HEK293T (cell line): ENCODE measurements around the gene KRT79.

Experiments
- BHLHE40 ChIP-seq: fragments of 450-650 bp; IDR thresholded peaks from 2 replicates; pipeline ENCODE4 v1.6.1; 2016; ENCODE audit warnings: mild to moderate bottlenecking, moderate library complexity, borderline replicate concordance
- ELF4 ChIP-seq: fragments of 450-650 bp; IDR thresholded peaks from 2 replicates; pipeline ENCODE4 v1.6.1; 2017; ENCODE audit warnings: antibody characterized with exemption
- FOXA1 ChIP-seq: fragments of 450-650 bp; IDR thresholded peaks from 2 replicates; pipeline ENCODE4 v1.6.1; 2016; ENCODE audit warnings: mild to moderate bottlenecking
- FOXK2 ChIP-seq: fragments of 450-650 bp; IDR thresholded peaks from 2 replicates; pipeline ENCODE4 v1.6.1; 2016; ENCODE audit warnings: mild to moderate bottlenecking
- FOXM1 ChIP-seq: fragments of 450-650 bp; IDR thresholded peaks from 2 replicates; pipeline ENCODE4 v1.6.1; 2017; ENCODE audit warnings: mild to moderate bottlenecking, borderline replicate concordance
- HDGF ChIP-seq: fragments of 450-650 bp; IDR thresholded peaks from 2 replicates; pipeline ENCODE4 v1.6.1; 2017; ENCODE audit warnings: antibody characterized with exemption, borderline replicate concordance
- LEF1 ChIP-seq: fragments of 450-650 bp; IDR thresholded peaks from 2 replicates; pipeline ENCODE4 v1.6.1; 2017; ENCODE audit warnings: mild to moderate bottlenecking, borderline replicate concordance
- NFRKB ChIP-seq: fragments of 450-650 bp; IDR thresholded peaks from 2 replicates; pipeline ENCODE4 v1.6.1; 2016; ENCODE audit warnings: mild to moderate bottlenecking, moderate library complexity
- PKNOX1 ChIP-seq: fragments of 450-650 bp; IDR thresholded peaks from 2 replicates; pipeline ENCODE4 v1.6.1; 2016
- SP1 ChIP-seq: fragments of 450-650 bp; IDR thresholded peaks from 2 replicates; pipeline ENCODE4 v1.6.1; 2017
- SUZ12 ChIP-seq: fragments of 450-650 bp; IDR thresholded peaks from 2 replicates; pipeline ENCODE4 v1.6.1; 2016; ENCODE audit warnings: mild to moderate bottlenecking
- ZNF384 ChIP-seq: fragments of 450-650 bp; IDR thresholded peaks from 2 replicates; pipeline ENCODE4 v1.6.1; 2016

DNA sequence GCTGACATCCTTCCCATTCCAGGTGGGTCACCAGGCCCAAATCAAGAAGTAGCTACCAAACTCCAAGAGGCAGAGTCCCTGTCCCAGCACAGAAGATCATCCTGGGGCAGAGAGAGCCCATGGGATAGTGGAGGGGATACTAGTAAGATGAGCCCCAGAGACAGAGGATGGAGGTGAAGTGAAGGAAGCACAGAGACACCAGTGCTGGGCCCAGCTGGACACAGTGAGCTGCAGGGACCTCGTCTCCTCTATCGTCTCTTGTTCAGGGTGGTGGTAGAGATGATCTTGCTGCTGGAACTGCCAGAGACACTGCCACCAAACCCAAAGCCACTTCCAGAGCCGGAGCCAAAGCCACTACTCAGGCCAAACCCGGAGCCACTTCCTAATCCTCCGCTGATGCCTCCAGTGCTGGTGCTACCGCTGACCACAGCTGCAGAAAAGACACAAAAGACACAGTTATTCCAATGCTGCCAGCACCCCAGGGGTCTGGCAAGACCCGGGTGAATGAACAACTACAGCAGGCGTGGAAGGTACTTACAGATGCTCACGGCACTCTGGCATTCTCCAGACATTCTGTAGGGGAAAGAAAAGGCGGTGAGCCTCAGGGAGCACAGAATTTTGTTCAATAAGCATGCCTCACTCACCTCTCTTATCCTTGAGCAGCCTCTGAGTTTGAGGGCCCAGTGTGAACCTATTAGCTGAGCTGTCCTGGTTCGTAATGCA lies 27.1 kb downstream of the KRT79 start:
- TF ChIP-seq BHLHE40 (no peak), FOXA1 (no peak), LEF1 (no peak), FOXK2 (no peak), NFRKB (no peak), PKNOX1 (no peak), FOXM1 (no peak), ZNF384 (no peak), SUZ12 (no peak), HDGF (no peak), SP1 (no peak), ELF4 (no peak)
